Fibroblast of pulmonary artery (primary cell): ENCODE data around the gene APBB2.

Source experiments
- DNase-seq: peaks from one replicate; pipeline ENCODE4 v3.0.0-alpha.2; 2010; ENCODE audit warnings: low read depth
- H3K4me3 ChIP-seq: replicated peaks from 2 replicates; pipeline ENCODE4 v1.5.1; 2011; ENCODE audit warnings: low read depth, mild to moderate bottlenecking, control low read depth, low read length, moderate library complexity
- TF ChIP-seq, protein P1 (sequence below): IDR thresholded peaks from 2 replicates; pipeline ENCODE4 v1.5.1; 2011; ENCODE audit warnings: mild to moderate bottlenecking, control low read depth, low read length, inconsistent platforms; ENCODE audit errors: missing control alignments

Gene APBB2

DNA sequence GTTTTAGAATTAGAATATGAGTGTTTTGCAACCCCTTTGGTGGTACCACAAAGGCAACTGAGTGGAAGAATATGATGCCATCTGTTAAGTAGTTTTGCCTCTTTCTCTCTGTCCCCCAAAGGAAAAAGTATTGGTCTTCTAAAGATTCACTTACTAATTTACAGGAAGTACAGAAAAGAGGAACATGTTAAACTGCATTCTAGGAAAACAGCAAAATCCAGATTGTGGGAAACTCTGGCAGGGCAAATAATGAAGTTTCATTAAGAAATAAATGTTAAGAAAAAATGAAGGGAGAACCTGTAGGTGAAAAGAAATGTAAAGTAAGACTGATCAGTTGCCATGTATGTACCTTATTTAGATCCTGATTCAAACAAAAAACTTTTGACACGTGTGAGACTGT is 425.3 kb downstream of the APBB2 start:
- DNase-seq = no peak
- TF ChIP-seq, protein P1, sequence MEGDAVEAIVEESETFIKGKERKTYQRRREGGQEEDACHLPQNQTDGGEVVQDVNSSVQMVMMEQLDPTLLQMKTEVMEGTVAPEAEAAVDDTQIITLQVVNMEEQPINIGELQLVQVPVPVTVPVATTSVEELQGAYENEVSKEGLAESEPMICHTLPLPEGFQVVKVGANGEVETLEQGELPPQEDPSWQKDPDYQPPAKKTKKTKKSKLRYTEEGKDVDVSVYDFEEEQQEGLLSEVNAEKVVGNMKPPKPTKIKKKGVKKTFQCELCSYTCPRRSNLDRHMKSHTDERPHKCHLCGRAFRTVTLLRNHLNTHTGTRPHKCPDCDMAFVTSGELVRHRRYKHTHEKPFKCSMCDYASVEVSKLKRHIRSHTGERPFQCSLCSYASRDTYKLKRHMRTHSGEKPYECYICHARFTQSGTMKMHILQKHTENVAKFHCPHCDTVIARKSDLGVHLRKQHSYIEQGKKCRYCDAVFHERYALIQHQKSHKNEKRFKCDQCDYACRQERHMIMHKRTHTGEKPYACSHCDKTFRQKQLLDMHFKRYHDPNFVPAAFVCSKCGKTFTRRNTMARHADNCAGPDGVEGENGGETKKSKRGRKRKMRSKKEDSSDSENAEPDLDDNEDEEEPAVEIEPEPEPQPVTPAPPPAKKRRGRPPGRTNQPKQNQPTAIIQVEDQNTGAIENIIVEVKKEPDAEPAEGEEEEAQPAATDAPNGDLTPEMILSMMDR = no peak
- H3K4me3 ChIP-seq = no peak overlapping the region

DNA sequence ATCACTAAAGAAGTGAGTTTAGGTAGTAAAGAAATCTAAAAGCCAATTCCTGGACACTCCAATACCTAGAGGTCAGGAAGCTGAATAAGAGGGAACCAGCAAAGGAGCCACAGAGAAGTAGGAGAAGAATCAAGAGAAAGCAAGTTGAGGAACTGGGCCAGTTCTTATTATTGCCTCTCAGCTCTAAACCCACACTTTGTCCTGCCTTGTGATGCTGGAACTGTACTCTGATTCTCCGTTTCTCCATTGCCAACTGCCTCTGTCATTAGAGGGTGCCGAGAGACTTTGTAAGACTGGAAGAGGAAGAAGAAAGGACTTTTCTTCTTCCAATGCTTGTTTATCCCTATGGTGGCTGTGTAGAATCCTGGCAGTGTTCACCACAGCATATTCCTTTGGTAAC is 426.0 kb downstream of the APBB2 start:
- no peak for DNase-seq
- H3K4me3 ChIP-seq = no peak overlapping the region

DNA sequence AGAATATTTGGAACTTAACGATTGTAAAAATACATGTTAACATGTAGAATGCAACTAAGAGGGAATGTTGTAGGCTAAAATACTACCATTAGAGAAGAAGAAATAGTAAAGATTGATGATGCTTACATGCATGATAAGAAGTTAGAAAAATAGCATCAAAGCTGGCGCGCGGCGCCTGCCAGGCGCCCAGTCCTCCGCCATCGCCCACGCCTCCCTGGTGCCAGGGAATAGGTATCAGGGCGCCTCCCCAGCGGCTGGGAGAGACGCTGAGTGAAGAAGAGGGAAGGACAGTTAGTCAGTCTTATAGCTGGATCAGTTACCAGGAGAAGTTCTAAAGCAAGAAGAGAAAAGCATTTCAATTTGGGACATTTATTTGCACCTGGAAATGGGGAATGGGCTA is 428.6 kb downstream of the APBB2 start:
- H3K4me3 ChIP-seq = no peak overlapping the region
- TF ChIP-seq, protein P1 = no peak
- no peak for DNase-seq

More for the DNA sequence above, 426.0 kb downstream of the APBB2 start:
- TF ChIP-seq, protein P1 = no peak

DNA sequence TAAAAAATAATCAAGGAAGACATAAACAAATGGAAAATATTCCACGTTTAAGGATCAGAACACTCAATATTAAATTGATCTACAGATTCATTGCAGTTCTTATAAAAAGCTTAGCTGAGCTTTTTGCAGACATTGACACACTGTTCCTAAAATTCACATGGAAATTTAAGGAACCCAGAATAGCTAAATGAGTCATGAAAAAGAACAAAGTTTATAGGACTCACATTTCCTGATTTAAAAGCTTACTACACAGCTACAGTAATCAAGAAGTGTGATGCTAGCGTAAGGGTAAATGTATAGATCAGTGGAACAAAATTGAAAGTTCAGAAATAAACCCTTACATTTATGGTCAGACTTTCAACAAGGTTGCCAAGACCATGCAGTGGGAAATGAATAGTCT is 431.5 kb downstream of the APBB2 start:
- TF ChIP-seq, protein P1 = no peak
- H3K4me3 ChIP-seq = no peak overlapping the region
- no peak for DNase-seq

DNA sequence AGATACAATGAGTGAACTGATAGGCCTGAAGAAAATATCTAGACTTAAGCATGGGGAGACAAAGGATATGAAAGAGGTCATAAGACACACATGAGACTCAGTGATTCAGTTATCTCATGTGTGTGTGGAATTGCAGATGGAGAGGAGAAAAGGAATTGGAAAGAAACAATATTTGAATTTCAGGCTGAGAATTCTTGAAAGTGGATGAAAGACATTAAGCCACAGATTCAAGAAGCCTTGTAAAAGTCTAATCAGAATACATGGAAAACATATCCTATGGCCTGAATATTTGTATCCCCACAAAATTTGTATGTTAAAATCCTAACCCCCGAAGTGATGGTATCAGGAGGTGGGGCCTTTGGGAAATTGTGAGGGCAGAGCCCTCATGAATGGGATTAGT is 436.3 kb downstream of the APBB2 start:
- TF ChIP-seq, protein P1 = no peak
- no peak overlapping the region for H3K4me3 ChIP-seq
- DNase-seq = no peak

DNA sequence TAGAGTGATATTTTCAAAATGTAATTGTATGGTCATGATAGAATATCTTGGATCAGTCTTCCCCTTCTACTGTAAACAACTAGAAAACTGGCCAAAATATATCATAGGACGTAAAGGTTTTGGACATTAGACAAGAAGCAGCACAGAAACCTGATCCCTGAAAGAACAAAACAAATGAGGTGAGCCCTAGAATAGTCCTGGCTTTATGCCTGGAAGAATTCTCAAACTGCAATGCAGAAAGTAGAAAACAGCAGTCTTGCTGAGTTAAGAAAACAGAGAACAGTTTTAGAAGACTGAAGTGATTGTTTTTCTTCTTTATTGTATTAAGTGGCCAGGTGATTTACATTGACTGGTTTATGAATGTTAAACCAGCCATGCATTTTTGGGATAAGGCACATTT is 445.1 kb downstream of the APBB2 start:
- DNase-seq = no peak
- TF ChIP-seq, protein P1 = no peak
- H3K4me3 ChIP-seq = no peak overlapping the region

DNA sequence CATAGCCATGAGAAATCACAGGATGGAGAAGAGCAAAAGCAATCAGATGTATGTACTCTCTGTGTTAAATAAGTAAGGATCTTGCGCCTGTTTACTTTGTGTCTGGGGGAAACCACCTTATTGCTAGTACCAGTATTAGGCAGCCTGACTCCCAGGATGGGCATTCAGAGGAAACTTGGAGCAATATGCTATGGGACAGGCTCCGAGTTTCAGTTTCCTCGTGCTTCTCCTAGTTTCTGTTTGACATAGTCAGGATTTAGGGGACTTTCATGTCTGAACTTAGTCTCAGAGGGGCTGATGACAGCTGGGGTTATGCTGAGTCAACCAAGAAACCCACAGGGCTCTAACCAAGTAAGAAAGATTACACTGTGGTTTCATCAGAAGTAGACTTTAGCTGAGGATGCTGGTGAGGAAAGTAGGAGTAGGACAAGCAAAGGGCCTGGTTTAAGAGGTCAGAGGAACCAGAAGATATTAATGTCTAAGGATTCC is 451.1 kb downstream of the APBB2 start:
- TF ChIP-seq, protein P1 = no peak
- peak; percentile 22 for DNase-seq

More for the DNA sequence above, 451.1 kb downstream of the APBB2 start:
- no peak overlapping the region for H3K4me3 ChIP-seq
